Smooth muscle cell (in vitro differentiated cells): ENCODE measurements around the gene RBM4. TPM values are rescaled to one million over a fixed set of nuclear protein-coding genes. Genes with fewer than 3 reads are reported as not detected.

ENCODE experiments used
- DNase-seq: peaks from one replicate; lab custom pipeline; 2025; ENCODE audit not compliant: unreplicated experiment; lab: John Stamatoyannopoulos, UW
- H2AFZ ChIP-seq: fragments of 200-600 bp; sonication (generic); 2 replicates; pipeline ENCODE4 v1.6.0; 2016; ENCODE audit warnings: antibody characterized with exemption, low read depth, mild to moderate bottlenecking
- H3F3A ChIP-seq: fragments of 200-600 bp; sonication (generic); 2 replicates; pipeline ENCODE4 v1.6.0; 2017; ENCODE audit warnings: antibody characterized with exemption, low read depth
- H3K27ac ChIP-seq: fragments of 200-600 bp; sonication (generic); 2 replicates; pipeline ENCODE4 v1.5.1; 2016; ENCODE audit warnings: low read depth, mild to moderate bottlenecking
- H3K27me3 ChIP-seq: fragments of 200-600 bp; sonication (generic); 2 replicates; pipeline ENCODE4 v1.6.1; 2016; ENCODE audit warnings: low read depth, mild to moderate bottlenecking
- H3K36me3 ChIP-seq: fragments of 200-600 bp; sonication (generic); 2 replicates; pipeline ENCODE4 v1.5.1; 2016; ENCODE audit warnings: low read depth
- H3K4me1 ChIP-seq: fragments of 200-600 bp; sonication (generic); 2 replicates; pipeline ENCODE4 v1.5.1; 2016; ENCODE audit warnings: low read depth
- H3K4me2 ChIP-seq: fragments of 200-600 bp; sonication (generic); 2 replicates; pipeline ENCODE4 v1.6.0; 2016; ENCODE audit warnings: mild to moderate bottlenecking
- H3K4me3 ChIP-seq: fragments of 200-600 bp; sonication (generic); 2 replicates; pipeline ENCODE4 v1.5.1; 2016; ENCODE audit warnings: mild to moderate bottlenecking
- H3K79me2 ChIP-seq: fragments of 200-600 bp; sonication (generic); 2 replicates; pipeline ENCODE4 v1.6.0; 2016; ENCODE audit warnings: low read depth, mild to moderate bottlenecking
- H3K9ac ChIP-seq: fragments of 200-600 bp; sonication (generic); 2 replicates; pipeline ENCODE4 v1.6.0; 2016; ENCODE audit warnings: low read depth
- H3K9me3 ChIP-seq: fragments of 200-600 bp; sonication (generic); replicated peaks from 2 replicates; pipeline ENCODE4 v1.5.1; 2016; ENCODE audit warnings: low read depth
- H4K20me1 ChIP-seq: fragments of 200-600 bp; sonication (generic); 2 replicates; pipeline ENCODE4 v1.6.0; 2016; ENCODE audit warnings: low read depth
- CTCF ChIP-seq: fragments of 200-600 bp; sonication (generic); IDR thresholded peaks from 2 replicates; pipeline ENCODE4 v1.5.1; 2017; ENCODE audit warnings: borderline replicate concordance, mild to moderate bottlenecking, antibody characterized with exemption; ENCODE audit not compliant: insufficient read depth, poor library complexity, severe bottlenecking
- WGBS: methylation state at CpG from one replicate; pipeline ENCODE4 v1.1.7; 2016; ENCODE audit warnings: low lambda C conversion rate; 5-methylcytosine and 5-hydroxymethylcytosine counted together
- polyA plus RNA-seq: library from polyadenylated mRNA; unstranded; fragments of >200 nt; fragmentation: Nextera tagmentation; extraction: Ambion mirVana; gene quantifications from 2 replicates; pipeline ENCODE4 v1.2.1, GENCODE V29; 2016
- total RNA-seq: library from RNA; depleted of rRNA; stranded (reverse); fragments of >200 nt; gene quantifications from 2 replicates; pipeline ENCODE4 v1.2.3, GENCODE V29; 2014

The RBM4 gene
- total and polyA plus RNA-seq, 2 experiments from 2014 or later: 121 to 125 TPM

- Histone ChIP-seq H3K36me3 (no peaks in the 10 kb centered on the region), H3K4me1 (peaks cover 11% of the 10 kb centered on the region), H3K79me2 (peaks cover 33% of the 10 kb centered on the region), H3K27ac (peak overlapping the region; percentile 81), H3K4me2 (peak overlapping the region; percentile 94), H2AFZ (no peak overlapping the region), H4K20me1 (peaks cover 4% of the 10 kb centered on the region), H3K27me3 (no peaks in the 10 kb centered on the region), H3K9me3 (no peaks in the 10 kb centered on the region), H3K9ac (peak overlapping the region; percentile 20), H3F3A (peaks cover 4% of the 10 kb centered on the region), H3K4me3 (peak overlapping the region; percentile 15)
- 28% methylated on average over 5 of the region's 5 CpGs for WGBS
- no peak for DNase-seq
- TF ChIP-seq CTCF: no peak
Observed at GRCh38 chr11:66595245-66595904, 43.1 kb upstream of the RBM4 start.

GRCh38 chr11:66598993-66599392 is 39.5 kb upstream of the RBM4 start:
- peaks cover 23% of the 10 kb centered on the region for H3K79me2 ChIP-seq
- H4K20me1 ChIP-seq: peaks cover 9% of the 10 kb centered on the region
- no peak overlapping the region for H3K4me3 ChIP-seq
- no peak overlapping the region for H2AFZ ChIP-seq
- H3K27me3 ChIP-seq: no peaks in the 10 kb centered on the region
- H3K9me3 ChIP-seq: no peaks in the 10 kb centered on the region
- no peak overlapping the region for H3K4me2 ChIP-seq
- H3K9ac ChIP-seq: no peak overlapping the region
- DNase-seq: no peak
- no peak overlapping the region for H3K27ac ChIP-seq
- no peaks in the 10 kb centered on the region for H3K36me3 ChIP-seq
- peaks cover 6% of the 10 kb centered on the region for H3K4me1 ChIP-seq
- TF ChIP-seq CTCF: no peak
- H3F3A ChIP-seq: peaks cover 4% of the 10 kb centered on the region
- 99% methylated on average over 6 of the region's 6 CpGs for WGBS

- H2AFZ ChIP-seq: no peak overlapping the region
- H3K9ac ChIP-seq: no peak overlapping the region
- peaks cover 9% of the 10 kb centered on the region for H4K20me1 ChIP-seq
- DNase-seq: no peak
- no peak overlapping the region for H3K4me2 ChIP-seq
- no peaks in the 10 kb centered on the region for H3F3A ChIP-seq
- no peak overlapping the region for H3K4me3 ChIP-seq
- no peak for TF ChIP-seq CTCF
- H3K4me1 ChIP-seq: no peaks in the 10 kb centered on the region
- WGBS: 98% methylated on average over 2 of the region's 2 CpGs
- no peak overlapping the region for H3K27ac ChIP-seq
- no peaks in the 10 kb centered on the region for H3K36me3 ChIP-seq
- H3K79me2 ChIP-seq: peaks cover 18% of the 10 kb centered on the region
- no peaks in the 10 kb centered on the region for H3K27me3 ChIP-seq
- no peaks in the 10 kb centered on the region for H3K9me3 ChIP-seq
Observed at GRCh38 chr11:66600219-66600618, 38.3 kb upstream of the RBM4 start.

GRCh38 chr11:66600631-66601233 is 37.8 kb upstream of the RBM4 start:
- no peak overlapping the region for H3K4me2 ChIP-seq
- H3F3A ChIP-seq: no peaks in the 10 kb centered on the region
- H3K36me3 ChIP-seq: no peaks in the 10 kb centered on the region
- H3K9me3 ChIP-seq: no peaks in the 10 kb centered on the region
- H3K4me1 ChIP-seq: no peaks in the 10 kb centered on the region
- 99% methylated on average over 4 of the region's 4 CpGs for WGBS
- no peak for TF ChIP-seq CTCF
- DNase-seq: no peak
- H4K20me1 ChIP-seq: peaks cover 9% of the 10 kb centered on the region
- H3K27ac ChIP-seq: no peak overlapping the region
- H3K9ac ChIP-seq: no peak overlapping the region
- H3K27me3 ChIP-seq: no peaks in the 10 kb centered on the region
- no peak overlapping the region for H3K4me3 ChIP-seq
- H2AFZ ChIP-seq: no peak overlapping the region
- peaks cover 16% of the 10 kb centered on the region for H3K79me2 ChIP-seq
